Endodermal cell (in vitro differentiated cells): ENCODE measurements around the gene WDR20. TPM values are rescaled to one million over a fixed set of nuclear protein-coding genes. Genes with fewer than 3 reads are reported as not detected.
"Not testable (repeated sequence)": the region's sequence is repeated elsewhere in the genome, so short reads cannot be mapped to it uniquely, and the experiment has no call there.

ENCODE experiments used
- DNase-seq: peaks from one replicate; pipeline ENCODE4 v3.0.0-alpha.2; 2017
- H3K27ac ChIP-seq: 2 replicates; pipeline ENCODE4 v1.5.1; 2013; ENCODE audit warnings: mild to moderate bottlenecking, low read depth, low read length, moderate library complexity
- H3K27me3 ChIP-seq: 2 replicates; pipeline ENCODE4 v1.6.1; 2013; ENCODE audit warnings: mild to moderate bottlenecking, low read length, moderate library complexity; ENCODE audit not compliant: insufficient read depth, control insufficient read depth, poor library complexity, severe bottlenecking
- H3K36me3 ChIP-seq: 2 replicates; pipeline ENCODE4 v1.7.0; 2013; ENCODE audit warnings: mild to moderate bottlenecking, low read length, moderate library complexity; ENCODE audit not compliant: control insufficient read depth, insufficient read depth
- H3K4me1 ChIP-seq: one replicate; pipeline ENCODE4 v1.7.0; 2013; ENCODE audit warnings: low read length; ENCODE audit not compliant: control insufficient read depth, insufficient read depth
- H3K4me3 ChIP-seq: 2 replicates; pipeline ENCODE4 v1.5.1; 2013; ENCODE audit warnings: mild to moderate bottlenecking, low read length, moderate library complexity
- H3K9ac ChIP-seq: 2 replicates; pipeline ENCODE4 v1.6.1; 2013; ENCODE audit warnings: mild to moderate bottlenecking, low read length, moderate library complexity; ENCODE audit not compliant: poor library complexity, severe bottlenecking; ENCODE audit errors: extremely low read depth
- H3K9me3 ChIP-seq: 2 replicates; pipeline ENCODE4 v1.6.1; 2013; ENCODE audit warnings: mild to moderate bottlenecking, low read length, moderate library complexity; ENCODE audit not compliant: control insufficient read depth
- H3K27ac Mint-ChIP-seq: 2 replicates; pipeline ENCODE4 v1.8.0; 2020; ENCODE audit warnings: mixed read lengths
- H3K27me3 Mint-ChIP-seq: 2 replicates; pipeline ENCODE4 v1.8.0; 2021; ENCODE audit warnings: mild to moderate bottlenecking, mixed read lengths; ENCODE audit not compliant: insufficient read depth
- H3K36me3 Mint-ChIP-seq: 2 replicates; pipeline ENCODE4 v1.8.0; 2020; ENCODE audit warnings: low read depth, mixed read lengths
- H3K4me1 Mint-ChIP-seq: 2 replicates; pipeline ENCODE4 v1.8.0; 2020; ENCODE audit warnings: mixed read lengths
- H3K4me3 Mint-ChIP-seq: 2 replicates; pipeline ENCODE4 v1.8.0; 2020; ENCODE audit warnings: mild to moderate bottlenecking, moderate library complexity, mixed read lengths
- H3K9me3 Mint-ChIP-seq: 2 replicates; pipeline ENCODE4 v1.8.0; 2020; ENCODE audit warnings: mild to moderate bottlenecking, mixed read lengths
- CTCF ChIP-seq: fragments of 200-600 bp; sonication (generic); conservative IDR thresholded peaks from 2 replicates; pipeline ENCODE4 v1.5.0; 2021; ENCODE audit warnings: antibody characterized with exemption, mild to moderate bottlenecking
- WGBS, 2 experiments: methylation state at CpG; one replicate each; pipeline versions ENCODE4 v1.1.5 to v1.1.7; 2013; ENCODE audit warnings: missing lambda C conversion rate in 2 of 2, mixed read lengths in 1 of 2; ENCODE audit not compliant: insufficient coverage in 1 of 2, insufficient read length in 1 of 2; 5-methylcytosine and 5-hydroxymethylcytosine counted together
- total RNA-seq, 2 donors: library from RNA; stranded (reverse); fragmentation: NEBNext Ultra II Directional in 1 of 2; extraction: Animal tissue kit (Norgen Biotek cat#: 25700) in 1 of 2; gene quantifications; 2 replicates in 1 of 2; 3 replicates in 1 of 2; pipeline ENCODE4 v1.2.1, GENCODE V29; 2021

The WDR20 gene
- total RNA-seq, 2 donors from 2014 or later, result 33.8 to 37.6 TPM

DNA sequence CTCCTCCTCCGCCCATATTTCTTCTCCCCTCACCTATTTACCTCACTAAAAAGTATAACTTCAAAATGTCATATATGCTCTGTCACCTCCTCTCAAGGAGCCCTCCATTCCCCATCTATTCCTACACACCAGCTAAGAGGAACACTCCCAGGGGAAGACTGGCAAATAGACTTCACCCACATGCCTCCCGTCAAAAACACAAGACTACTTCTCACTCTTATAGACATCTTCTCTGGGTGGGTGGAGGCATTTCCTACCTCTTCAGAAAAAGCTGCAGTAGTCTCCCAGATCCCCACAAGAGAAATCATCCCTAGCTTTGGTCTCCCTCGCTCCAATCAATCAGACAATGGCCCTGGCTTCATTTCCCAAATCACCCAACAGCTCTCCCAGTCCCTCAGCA lies 99.1 kb downstream of the WDR20 start:
- DNase-seq, result no peak
- H3K4me1 ChIP-seq, result peaks cover 8% of the 10 kb centered on the region
- no peaks in the 10 kb centered on the region for H3K36me3 Mint-ChIP-seq

DNA sequence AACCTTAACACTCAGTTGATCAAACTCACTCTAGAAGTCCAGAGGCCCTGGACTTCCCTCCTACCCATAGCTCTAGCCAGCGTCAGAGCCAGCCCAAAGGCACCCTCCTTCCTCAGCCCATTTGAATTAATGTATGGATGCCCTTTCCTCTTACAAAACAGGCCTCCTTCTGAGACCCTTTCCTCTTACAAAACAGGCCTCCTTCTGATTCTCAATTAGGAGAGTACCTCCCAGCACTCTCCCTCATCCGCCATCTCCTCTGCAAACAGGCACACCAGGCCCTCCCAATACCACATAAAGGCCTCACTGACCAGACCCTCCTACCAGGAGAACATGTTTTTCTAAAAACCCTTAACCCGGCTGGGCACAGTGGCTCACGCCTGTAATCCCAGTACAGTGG lies 99.5 kb downstream of the WDR20 start:
- Histone ChIP-seq H3K9me3 (peaks cover 32% of the 10 kb centered on the region), H3K36me3 (no peaks in the 10 kb centered on the region), H3K4me3 (no peak overlapping the region), H3K4me1 (peaks cover 8% of the 10 kb centered on the region), H3K27ac (no peak overlapping the region), H3K27me3 (no peaks in the 10 kb centered on the region), H3K9ac (no peak overlapping the region)
- no peak for TF ChIP-seq CTCF
- Mint-ChIP-seq H3K36me3 (no peaks in the 10 kb centered on the region), H3K27ac (no peak overlapping the region), H3K9me3 (no peaks in the 10 kb centered on the region), H3K4me1 (peaks cover 2% of the 10 kb centered on the region), H3K4me3 (no peak overlapping the region), H3K27me3 (no peaks in the 10 kb centered on the region)
- 85 to 90% methylated on average over 3 to 4 of the region's 4 CpGs for WGBS, 2 experiments
- DNase-seq, result no peak

More for the DNA sequence above, 99.1 kb downstream of the WDR20 start:
- no peak overlapping the region for H3K27ac ChIP-seq
- H3K4me1 Mint-ChIP-seq, result peaks cover 2% of the 10 kb centered on the region
- H3K27me3 ChIP-seq, result no peaks in the 10 kb centered on the region
- no peak for TF ChIP-seq CTCF
- peaks cover 28% of the 10 kb centered on the region for H3K9me3 ChIP-seq
- WGBS, 2 experiments, result 92 to 100% methylated on average over 2 to 3 of the region's 3 CpGs
- H3K9me3 Mint-ChIP-seq, result no peaks in the 10 kb centered on the region
- H3K4me3 Mint-ChIP-seq, result no peak overlapping the region
- H3K36me3 ChIP-seq, result no peaks in the 10 kb centered on the region
- H3K27ac Mint-ChIP-seq, result no peak overlapping the region
- H3K9ac ChIP-seq, result no peak overlapping the region
- no peak overlapping the region for H3K4me3 ChIP-seq
- H3K27me3 Mint-ChIP-seq, result no peaks in the 10 kb centered on the region

DNA sequence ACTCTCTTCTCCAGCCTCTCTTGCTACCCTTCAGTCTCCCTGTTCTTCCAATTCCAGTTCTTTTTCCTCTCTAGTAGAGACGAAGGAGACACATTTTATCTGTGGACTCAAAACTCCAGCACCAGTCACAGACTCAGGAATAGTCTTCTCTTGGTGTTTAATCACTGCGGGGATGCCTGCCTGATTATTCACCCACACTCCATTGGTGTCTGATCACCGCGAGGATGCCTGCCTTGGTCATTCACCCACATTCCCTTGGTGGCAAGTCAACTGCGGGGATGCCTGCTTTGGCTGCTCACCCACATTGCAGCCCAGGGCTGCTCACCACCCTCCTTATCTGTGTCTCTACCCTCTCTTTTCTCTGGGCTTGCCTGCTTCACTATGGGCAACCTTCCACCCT lies 100.8 kb downstream of the WDR20 start:
- not testable (repeated sequence) for H3K9me3 Mint-ChIP-seq, H3K4me3 Mint-ChIP-seq, H3K36me3 ChIP-seq, H3K27ac ChIP-seq, H3K4me1 ChIP-seq, H3K4me3 ChIP-seq, H3K9ac ChIP-seq, DNase-seq, H3K4me1 Mint-ChIP-seq, H3K27me3 ChIP-seq, H3K27me3 Mint-ChIP-seq, H3K27ac Mint-ChIP-seq, H3K36me3 Mint-ChIP-seq
- WGBS, 2 experiments, result 98% methylated on average over 5 of the region's 5 CpGs; no CpG with 5 or more reads in 1 of the 2 experiments
- peaks cover 34% of the 10 kb centered on the region for H3K9me3 ChIP-seq

DNA sequence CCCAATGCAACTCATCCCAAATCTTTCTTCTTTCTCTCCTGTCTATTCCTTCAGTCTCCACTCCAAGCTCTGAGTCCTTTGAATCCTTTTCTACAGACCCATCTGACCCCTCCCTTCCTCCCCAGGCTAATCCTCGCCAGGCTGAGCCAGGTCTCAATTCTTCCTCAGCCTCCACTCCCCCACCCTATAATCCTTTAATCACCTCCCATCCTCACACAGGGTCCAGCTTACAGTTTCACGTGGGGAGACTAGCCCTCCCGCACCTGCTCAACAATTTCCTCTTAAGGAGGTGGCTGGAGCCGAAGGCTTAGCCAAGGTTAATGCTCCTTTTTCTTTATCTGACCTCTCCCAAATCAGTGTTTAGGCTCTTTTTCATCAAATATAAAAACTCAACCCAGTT lies 101.5 kb downstream of the WDR20 start:
- Histone ChIP-seq H3K27ac (no peak overlapping the region), H3K4me1 (peaks cover under 1% of the 10 kb centered on the region), H3K36me3 (no peaks in the 10 kb centered on the region), H3K9ac (no peak overlapping the region), H3K4me3 (no peak overlapping the region), H3K9me3 (peaks cover 41% of the 10 kb centered on the region), H3K27me3 (no peaks in the 10 kb centered on the region)
- DNase-seq, result no peak
- Mint-ChIP-seq H3K4me3 (no peak overlapping the region), H3K27me3 (no peaks in the 10 kb centered on the region), H3K36me3 (no peaks in the 10 kb centered on the region), H3K27ac (no peak overlapping the region), H3K9me3 (no peaks in the 10 kb centered on the region), H3K4me1 (peaks cover 2% of the 10 kb centered on the region)
- WGBS, 2 experiments, result 82 to 83% methylated on average over 1 to 4 of the region's 4 CpGs
- no peak for TF ChIP-seq CTCF

DNA sequence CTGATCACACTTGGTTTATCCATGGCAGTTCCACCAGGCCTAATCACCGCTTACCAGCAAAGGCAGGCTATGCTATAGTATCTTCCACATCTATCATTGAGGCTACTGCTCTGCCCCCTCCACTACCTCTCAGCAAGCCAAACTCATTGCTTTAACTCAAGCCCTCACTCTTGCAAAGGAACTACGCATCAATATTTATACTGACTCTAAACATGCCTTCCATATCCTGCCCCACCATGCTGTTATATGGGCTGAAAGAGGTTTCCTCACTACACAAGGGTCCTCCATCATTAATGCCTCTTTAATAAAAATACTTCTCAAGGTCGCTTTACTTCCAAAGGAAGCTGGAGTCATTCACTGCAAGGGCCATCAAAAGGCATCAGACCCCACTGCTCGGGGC lies 104.1 kb downstream of the WDR20 start:
- H3K9me3 Mint-ChIP-seq, H3K4me1 ChIP-seq, H3K4me1 Mint-ChIP-seq, H3K4me3 Mint-ChIP-seq, H3K27ac Mint-ChIP-seq, DNase-seq, H3K36me3 Mint-ChIP-seq, H3K27me3 ChIP-seq, H3K4me3 ChIP-seq, H3K27me3 Mint-ChIP-seq, H3K9ac ChIP-seq, H3K36me3 ChIP-seq, H3K27ac ChIP-seq: not testable (repeated sequence)
- peaks cover 45% of the 10 kb centered on the region for H3K9me3 ChIP-seq
- 98 to 100% methylated on average over 1 to 4 of the region's 4 CpGs for WGBS, 2 experiments
